Measurements from ENCODE around the gene OLIG2. TPM values are rescaled to one million over a fixed set of nuclear protein-coding genes. Genes with fewer than 3 reads are reported as not detected.

The OLIG2 gene
- total RNA-seq, 4 donors from 2014 or later: not detected

GRCh38 chr21:32994305-32994704, 31.4 kb upstream of the OLIG2 start:
- no peak for TF ChIP-seq CTCF (IDR thresholded peaks at IDR 0.05)
- TF ChIP-seq EP300 (IDR thresholded peaks at IDR 0.05): no peak
- H3K9me3 ChIP-seq: peaks cover 0 to 5% (median 0%) of the 10 kb centered on the region in 3 donors
- H3K27ac ChIP-seq: no peak overlapping the region
- peaks cover 46% of the 10 kb centered on the region for H3K27me3 ChIP-seq
- H3K4me3 ChIP-seq: no peak overlapping the region
- WGBS, 2 donors (ENCODE audit: low coverage in 1 of 2): 33 to 42% methylated on average over 2 of the region's 3 CpGs
- H3K4me1 ChIP-seq: no peaks in the 10 kb centered on the region
- no peak for ATAC-seq
- H3K36me3 ChIP-seq: no peaks in the 10 kb centered on the region

- TF ChIP-seq CTCF (IDR thresholded peaks at IDR 0.05) (no peak), EP300 (IDR thresholded peaks at IDR 0.05) (no peak), POLR2AphosphoS5 (IDR thresholded peaks at IDR 0.05) (no peak), POLR2A (IDR thresholded peaks at IDR 0.05) (no peak)
- Histone ChIP-seq H3K36me3 (no peaks in the 10 kb centered on the region), H3K4me3 (no peak overlapping the region), H3K27ac (no peak overlapping the region), H3K9me3 (peaks cover 0 to 8% (median 0%) of the 10 kb centered on the region in 3 donors), H3K4me1 (no peaks in the 10 kb centered on the region), H3K27me3 (peaks cover 38% of the 10 kb centered on the region)
- ATAC-seq: no peak
- WGBS, 2 donors (ENCODE audit: low coverage in 1 of 2): 72 to 100% methylated on average over 2 to 3 of the region's 3 CpGs
Measured at GRCh38 chr21:33007747-33008146, 18.0 kb upstream of the OLIG2 start.

GRCh38 chr21:33008333-33009051, 17.2 kb upstream of the OLIG2 start:
- Histone ChIP-seq H3K9me3 (peaks cover 0 to 8% (median 0%) of the 10 kb centered on the region in 3 donors), H3K27me3 (peaks cover 46% of the 10 kb centered on the region), H3K36me3 (no peaks in the 10 kb centered on the region), H3K27ac (no peak overlapping the region), H3K4me3 (no peak overlapping the region), H3K4me1 (no peaks in the 10 kb centered on the region)
- ATAC-seq: no peak
- TF ChIP-seq EP300 (IDR thresholded peaks at IDR 0.05) (no peak), POLR2AphosphoS5 (IDR thresholded peaks at IDR 0.05) (no peak), CTCF (IDR thresholded peaks at IDR 0.05) (no peak), POLR2A (IDR thresholded peaks at IDR 0.05) (no peak)
- WGBS, 2 donors (ENCODE audit: low coverage in 1 of 2): 32 to 34% methylated on average over 2 to 3 of the region's 3 CpGs

GRCh38 chr21:33010931-33011330, 14.8 kb upstream of the OLIG2 start:
- H3K9me3 ChIP-seq: peaks cover 0 to 8% (median 0%) of the 10 kb centered on the region in 3 donors
- H3K4me3 ChIP-seq: no peak overlapping the region
- WGBS, 2 donors (ENCODE audit: low coverage in 1 of 2): 78 to 80% methylated on average over 1 of the region's 1 CpG
- H3K27ac ChIP-seq: no peak overlapping the region
- TF ChIP-seq POLR2AphosphoS5 (IDR thresholded peaks at IDR 0.05) (no peak), POLR2A (IDR thresholded peaks at IDR 0.05) (no peak), CTCF (IDR thresholded peaks at IDR 0.05) (no peak), EP300 (IDR thresholded peaks at IDR 0.05) (no peak)
- H3K4me1 ChIP-seq: no peaks in the 10 kb centered on the region
- no peak for ATAC-seq
- no peaks in the 10 kb centered on the region for H3K36me3 ChIP-seq
- H3K27me3 ChIP-seq: peaks cover 64% of the 10 kb centered on the region

GRCh38 chr21:33011462-33011861, 14.3 kb upstream of the OLIG2 start:
- WGBS, 2 donors (ENCODE audit: low coverage in 1 of 2): 42 to 73% methylated on average over 2 to 3 of the region's 3 CpGs
- no peaks in the 10 kb centered on the region for H3K4me1 ChIP-seq

More at GRCh38 chr21:33011462-33011861, 14.3 kb upstream of the OLIG2 start:
- no peaks in the 10 kb centered on the region for H3K36me3 ChIP-seq
- H3K27ac ChIP-seq: no peak overlapping the region
- ATAC-seq: no peak
- H3K9me3 ChIP-seq: peaks cover 0 to 8% (median 0%) of the 10 kb centered on the region in 3 donors
- H3K27me3 ChIP-seq: peaks cover 67% of the 10 kb centered on the region
- H3K4me3 ChIP-seq: no peak overlapping the region
- TF ChIP-seq POLR2AphosphoS5 (IDR thresholded peaks at IDR 0.05) (no peak), CTCF (IDR thresholded peaks at IDR 0.05) (no peak), EP300 (IDR thresholded peaks at IDR 0.05) (no peak), POLR2A (IDR thresholded peaks at IDR 0.05) (no peak)

Measured in gastroesophageal sphincter (tissue), 4 donors.